ENCODE results near the gene RCSD1.

RCSD1 gene

DNA sequence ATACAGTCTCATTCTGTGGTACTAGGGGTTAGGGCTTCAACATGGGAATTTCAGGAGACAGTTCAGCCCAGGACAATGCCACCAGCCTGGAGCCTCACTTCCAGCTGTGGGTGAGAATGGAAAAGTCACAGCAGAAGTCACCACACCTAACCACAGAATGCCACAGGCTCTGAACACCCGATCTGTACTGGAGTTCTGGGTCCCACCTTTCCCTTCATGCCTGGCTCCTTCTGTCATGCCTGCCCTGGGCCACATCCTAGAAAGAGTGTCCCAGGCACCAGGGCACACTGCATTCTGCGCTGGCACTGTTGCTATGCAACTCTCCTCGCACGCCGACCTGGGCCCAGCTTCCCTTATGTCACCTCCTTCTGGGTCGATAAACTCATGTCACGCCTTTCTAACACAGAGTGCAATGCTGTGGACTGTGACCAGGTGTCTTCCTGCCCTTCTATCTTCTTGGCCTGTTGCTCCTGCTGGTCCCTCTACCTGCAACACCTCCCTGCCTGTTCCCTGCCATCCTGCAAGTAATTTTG, 21.2 kb downstream of the RCSD1 start:
- peak; percentile 24 for DNase-seq (ENCODE audit: extremely low spot score)

GRCh38 chr1:167654975-167655575, 25.0 kb downstream of the RCSD1 start:
- ChIA-PET POLR2A (no interaction called here), CTCF (interaction anchor here (0.7 to 3.5 kb wide), 8 partner anchors 9 to 114 kb away, joined by 3 to 9 read pairs (median 4); no protein-coding TSS in a partner anchor)
- no peak for DNase-seq (ENCODE audit: extremely low spot score)
- TF ChIP-seq, protein P1, sequence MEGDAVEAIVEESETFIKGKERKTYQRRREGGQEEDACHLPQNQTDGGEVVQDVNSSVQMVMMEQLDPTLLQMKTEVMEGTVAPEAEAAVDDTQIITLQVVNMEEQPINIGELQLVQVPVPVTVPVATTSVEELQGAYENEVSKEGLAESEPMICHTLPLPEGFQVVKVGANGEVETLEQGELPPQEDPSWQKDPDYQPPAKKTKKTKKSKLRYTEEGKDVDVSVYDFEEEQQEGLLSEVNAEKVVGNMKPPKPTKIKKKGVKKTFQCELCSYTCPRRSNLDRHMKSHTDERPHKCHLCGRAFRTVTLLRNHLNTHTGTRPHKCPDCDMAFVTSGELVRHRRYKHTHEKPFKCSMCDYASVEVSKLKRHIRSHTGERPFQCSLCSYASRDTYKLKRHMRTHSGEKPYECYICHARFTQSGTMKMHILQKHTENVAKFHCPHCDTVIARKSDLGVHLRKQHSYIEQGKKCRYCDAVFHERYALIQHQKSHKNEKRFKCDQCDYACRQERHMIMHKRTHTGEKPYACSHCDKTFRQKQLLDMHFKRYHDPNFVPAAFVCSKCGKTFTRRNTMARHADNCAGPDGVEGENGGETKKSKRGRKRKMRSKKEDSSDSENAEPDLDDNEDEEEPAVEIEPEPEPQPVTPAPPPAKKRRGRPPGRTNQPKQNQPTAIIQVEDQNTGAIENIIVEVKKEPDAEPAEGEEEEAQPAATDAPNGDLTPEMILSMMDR (IDR thresholded peaks at IDR 0.05; ENCODE audit: control extremely low read depth, extremely low read depth, low read depth, missing control alignments): no peak

More for the DNA sequence above, 21.2 kb downstream of the RCSD1 start:
- POLR2A ChIA-PET: no interaction called here
- CTCF ChIA-PET: interaction anchor here (1.0 to 6.1 kb wide), 4 partner anchors 9 to 50 kb away, joined by 3 to 50 read pairs (median 12); no protein-coding TSS in a partner anchor
- TF ChIP-seq, protein P1 (IDR thresholded peaks at IDR 0.05; ENCODE audit: control extremely low read depth, extremely low read depth, low read depth, missing control alignments): no peak

GRCh38 chr1:167656657-167657056, 26.6 kb downstream of the RCSD1 start:
- TF ChIP-seq, protein P1 (IDR thresholded peaks at IDR 0.05; ENCODE audit: control extremely low read depth, extremely low read depth, low read depth, missing control alignments): no peak
- ChIA-PET CTCF (interaction anchor here (0.7 to 3.5 kb wide), 6 partner anchors 12 to 56 kb away, joined by 3 to 9 read pairs (median 4); no protein-coding TSS in a partner anchor), POLR2A (no interaction called here)
- no peak for DNase-seq (ENCODE audit: extremely low spot score)

DNA sequence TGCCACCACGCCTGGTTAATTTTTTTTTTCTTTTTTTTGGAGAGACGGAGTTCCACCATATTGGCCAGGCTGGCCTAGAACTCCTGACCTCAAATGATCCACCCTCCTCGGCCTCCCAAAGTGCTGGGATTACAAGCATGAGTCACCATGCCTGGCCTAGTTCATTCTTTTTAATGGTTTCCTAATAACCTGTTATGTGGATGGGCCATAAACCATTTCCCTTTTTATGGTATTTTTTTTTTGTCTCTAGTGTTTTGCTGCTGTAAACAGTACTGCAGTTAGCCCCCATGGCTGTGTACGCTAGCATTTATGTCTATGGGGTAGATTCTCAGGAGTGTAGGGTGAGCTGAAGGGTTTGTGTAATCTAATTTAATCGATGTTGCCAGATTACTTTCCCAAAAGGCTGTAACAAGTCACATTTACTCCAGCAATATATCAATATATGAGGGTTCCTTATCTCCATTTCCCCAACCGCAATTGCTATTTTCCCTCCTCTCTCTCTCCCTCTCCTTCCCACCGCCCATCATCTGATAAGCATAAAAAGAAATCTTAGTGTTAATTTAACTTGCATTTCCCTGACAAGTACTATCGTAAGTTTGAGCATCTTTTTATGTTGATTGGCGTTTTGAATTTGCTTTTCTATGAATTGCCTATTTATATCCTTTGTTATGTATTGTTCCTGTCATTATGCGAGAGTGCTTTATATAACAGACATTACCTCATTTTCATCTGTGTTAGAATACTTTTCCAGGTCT, 28.7 kb downstream of the RCSD1 start:
- CTCF ChIA-PET: interaction anchor here (1.3 to 2.2 kb wide), 4 partner anchors 13 to 105 kb away, joined by 3 to 14 read pairs (median 5); partner anchors contain the start of gene CREG1
- POLR2A ChIA-PET: no interaction called here
- TF ChIP-seq, protein P1 (IDR thresholded peaks at IDR 0.05; ENCODE audit: control extremely low read depth, extremely low read depth, low read depth, missing control alignments): no peak
- DNase-seq (ENCODE audit: extremely low spot score): no peak

GRCh38 chr1:167659450-167659849, 29.4 kb downstream of the RCSD1 start:
- TF ChIP-seq, protein P1 (IDR thresholded peaks at IDR 0.05; ENCODE audit: control extremely low read depth, extremely low read depth, low read depth, missing control alignments): no peak
- no peak for DNase-seq (ENCODE audit: extremely low spot score)
- ChIA-PET POLR2A (no interaction called here), CTCF (interaction anchor here (0.7 to 2.2 kb wide), 7 partner anchors 8 to 106 kb away, joined by 3 to 14 read pairs (median 4); partner anchors contain the start of gene CREG1)

- no peak for DNase-seq (ENCODE audit: extremely low spot score)
- ChIA-PET CTCF (interaction anchor here (0.7 to 2.2 kb wide), 8 partner anchors 9 to 106 kb away, joined by 3 to 14 read pairs (median 4); partner anchors contain the start of gene CREG1), POLR2A (no interaction called here)
- TF ChIP-seq, protein P1 (IDR thresholded peaks at IDR 0.05; ENCODE audit: control extremely low read depth, extremely low read depth, low read depth, missing control alignments): no peak
These were observed 29.8 kb downstream of the RCSD1 start for GRCh38 chr1:167659881-167660280.

Measured in GM10248 (cell line).